ENCODE data around the gene AADACL4. TPM values are rescaled to one million over a fixed set of nuclear protein-coding genes. Genes with fewer than 3 reads are reported as not detected.

Gene AADACL4
- total and polyA plus RNA-seq, 10 of the 15 experiments (the other 5 are each of a cell fraction or from before 2014, with no cell fraction given), result not detected

- ChIA-PET POLR2A (interaction anchor here (1.3 kb wide), 1 partner anchor 19 kb away, joined by 3 read pairs; no protein-coding TSS in a partner anchor), RAD21 (ENCODE audit: unreplicated experiment) (interaction anchor here (0.8 to 2.4 kb wide), 4 partner anchors 9 to 146 kb away, joined by 3 to 17 read pairs (median 4); partner anchors contain the start of gene DHRS3), SMC1A (ENCODE audit: uncharacterized antibody, unreplicated experiment) (interaction anchor here (5.5 kb wide), 1 partner anchor 21 kb away, joined by 21 read pairs; the partner anchor contains the start of gene DHRS3), CTCF (no interaction called here)
- H3K4me2 ChIP-seq (ENCODE audit: control insufficient read depth, insufficient read depth), result no peak overlapping the region
- intact Hi-C loops (cut with micrococcal nuclease; ENCODE audit: unreplicated experiment), result no loop called here
- H3K27me3 ChIP-seq (replicated peaks in 1 of 2; ENCODE audit: control insufficient read depth in 2 of 2, insufficient read depth in 2 of 2, low read length in 1 of 2), result peaks cover 0 to 4% of the 10 kb centered on the region in 2 experiments; a peak in 3 of 4 replicates
- no peaks in the 10 kb centered on the region for H3K36me3 ChIP-seq (ENCODE audit: control insufficient read depth in 2 of 2, insufficient read depth in 2 of 2, low read length in 1 of 2)
- 0 out of 2 replicates have a peak, but pooled peaks cover 4% of the 10 kb centered on the region for H4K20me1 ChIP-seq (ENCODE audit: control insufficient read depth, insufficient read depth)
- ATAC-seq (peak; percentile 15; the same call in 1 of the 3 replicates), FAIRE-seq (no peak), DNase-seq (ENCODE audit: low read depth, low spot score) (no peak)
- H3K9ac ChIP-seq (ENCODE audit: control insufficient read depth, insufficient read depth, low read length), result no peak overlapping the region
- WGBS (ENCODE audit: insufficient coverage, insufficient replicate concordance, low lambda C conversion rate, missing lambda C conversion rate), result 0% methylated on average over 14 of the region's 18 CpGs
- TF ChIP-seq NFYA (IDR thresholded peaks at IDR 0.05; ENCODE audit: borderline replicate concordance, low read depth, low read length) (no peak), NFYB (IDR thresholded peaks at IDR 0.05; ENCODE audit: insufficient read depth, low read depth, low read length) (no peak), IRF4 (IDR thresholded peaks at IDR 0.05; ENCODE audit: low read depth, low read length) (no peak), SPI1 (IDR thresholded peaks at IDR 0.05; ENCODE audit: borderline replicate concordance, insufficient read depth, low read depth, low read length) (no peak), PRDM15 (CRISPR knock-in tag; IDR thresholded peaks at IDR 0.05) (no peak), ZZZ3 (IDR thresholded peaks at IDR 0.05; ENCODE audit: control insufficient read depth, insufficient read length, low read depth) (no peak), TBL1XR1 (IDR thresholded peaks at IDR 0.05; ENCODE audit: low read depth, low read length) (no peak), IKZF2 (IDR thresholded peaks at IDR 0.05) (no peak), NKRF (conservative IDR thresholded peaks at IDR 0.05) (no peak), NR2C1 (IDR thresholded peaks at IDR 0.05) (no peak)
- H3K79me2 ChIP-seq (ENCODE audit: control insufficient read depth, insufficient read depth, low read length), result no peaks in the 10 kb centered on the region
- no peak overlapping the region for H2AFZ ChIP-seq (ENCODE audit: control insufficient read depth, low read depth, low read length)
- no TSS peak for BruUV-seq (replicated peaks)
- H3K4me1 ChIP-seq (ENCODE audit: control insufficient read depth, insufficient read depth, low read length), result no peaks in the 10 kb centered on the region
- in situ Hi-C loops (cut with MboI), result no loop called here
- H3K9me3 ChIP-seq (replicated peaks; ENCODE audit: control insufficient read depth, insufficient read depth, low read length), result no peaks in the 10 kb centered on the region
- no peak overlapping the region for H3K27ac ChIP-seq (ENCODE audit: control insufficient read depth, insufficient read depth)
- no peak overlapping the region for H3K4me3 ChIP-seq
Observed at GRCh38 chr1:12595757-12596006, 48.2 kb upstream of the AADACL4 start.

Data from GM12878 (cell line).